Glutamatergic neuron (in vitro differentiated cells): Measurements from ENCODE around the gene GSTK1. TPM values are rescaled to one million over a fixed set of nuclear protein-coding genes. Genes with fewer than 3 reads are reported as not detected.

Experiments
- DNase-seq: peaks from one replicate; pipeline ENCODE4 v3.0.0; 2022
- H3K27ac Mint-ChIP-seq: one replicate; pipeline ENCODE4 v1.8.0; 2020; ENCODE audit warnings: mild to moderate bottlenecking, mixed read lengths, inconsistent platforms; ENCODE audit not compliant: unreplicated experiment
- H3K27me3 Mint-ChIP-seq: one replicate; pipeline ENCODE4 v1.8.0; 2020; ENCODE audit warnings: mild to moderate bottlenecking, moderate library complexity, mixed read lengths, inconsistent platforms; ENCODE audit not compliant: unreplicated experiment
- H3K36me3 Mint-ChIP-seq: one replicate; pipeline ENCODE4 v1.8.0; 2020; ENCODE audit warnings: mild to moderate bottlenecking, mixed read lengths, inconsistent platforms; ENCODE audit not compliant: unreplicated experiment
- H3K4me1 Mint-ChIP-seq: one replicate; pipeline ENCODE4 v1.8.0; 2020; ENCODE audit warnings: mild to moderate bottlenecking, low read depth, mixed read lengths, inconsistent platforms; ENCODE audit not compliant: unreplicated experiment
- H3K4me3 Mint-ChIP-seq: one replicate; pipeline ENCODE4 v1.8.0; 2020; ENCODE audit warnings: mild to moderate bottlenecking, mixed read lengths, inconsistent platforms; ENCODE audit not compliant: unreplicated experiment
- H3K9me3 Mint-ChIP-seq: one replicate; pipeline ENCODE4 v1.8.0; 2020; ENCODE audit warnings: mild to moderate bottlenecking, moderate library complexity, mixed read lengths, inconsistent platforms; ENCODE audit not compliant: unreplicated experiment
- CTCF ChIP-seq: fragments of 200-600 bp; sonication (generic); IDR thresholded peaks from one replicate; pipeline ENCODE4 v1.5.0; 2021; ENCODE audit not compliant: partially characterized antibody, unreplicated experiment
- total RNA-seq: library from RNA; stranded (reverse); fragmentation: NEBNext Ultra II Directional; extraction: Animal tissue kit (Norgen Biotek cat#: 25700); gene quantifications from one replicate; pipeline ENCODE4 v1.2.1, GENCODE V29; 2021; ENCODE audit not compliant: unreplicated experiment

The GSTK1 gene
- total RNA-seq, 1 donor from 2014 or later = 48.6 TPM

- peaks cover 8% of the 10 kb centered on the region for H3K4me1 Mint-ChIP-seq
- DNase-seq = no peak
- no peaks in the 10 kb centered on the region for H3K36me3 Mint-ChIP-seq
- TF ChIP-seq CTCF = no peak
- no peaks in the 10 kb centered on the region for H3K9me3 Mint-ChIP-seq
- peaks cover 5% of the 10 kb centered on the region for H3K27me3 Mint-ChIP-seq
- H3K4me3 Mint-ChIP-seq = no peak overlapping the region
- H3K27ac Mint-ChIP-seq = no peak overlapping the region
Observed at GRCh38 chr7:143243614-143244013, 19.6 kb upstream of the GSTK1 start.

GRCh38 chr7:143244321-143244720, 18.9 kb upstream of the GSTK1 start:
- TF ChIP-seq CTCF = no peak
- no peak overlapping the region for H3K27ac Mint-ChIP-seq
- H3K4me3 Mint-ChIP-seq = no peak overlapping the region
- peaks cover 8% of the 10 kb centered on the region for H3K4me1 Mint-ChIP-seq
- peaks cover 4% of the 10 kb centered on the region for H3K36me3 Mint-ChIP-seq
- no peak for DNase-seq
- H3K9me3 Mint-ChIP-seq = no peaks in the 10 kb centered on the region
- peaks cover 5% of the 10 kb centered on the region for H3K27me3 Mint-ChIP-seq

GRCh38 chr7:143245123-143245522, 18.1 kb upstream of the GSTK1 start:
- H3K27ac Mint-ChIP-seq = no peak overlapping the region
- no peak overlapping the region for H3K4me3 Mint-ChIP-seq
- H3K4me1 Mint-ChIP-seq = peaks cover 8% of the 10 kb centered on the region
- H3K9me3 Mint-ChIP-seq = peaks cover 2% of the 10 kb centered on the region
- DNase-seq = no peak
- peaks cover 5% of the 10 kb centered on the region for H3K27me3 Mint-ChIP-seq
- peaks cover 10% of the 10 kb centered on the region for H3K36me3 Mint-ChIP-seq
- TF ChIP-seq CTCF = no peak

- TF ChIP-seq CTCF = no peak
- Mint-ChIP-seq H3K4me3 (no peak overlapping the region), H3K27me3 (peaks cover 5% of the 10 kb centered on the region), H3K36me3 (peaks cover 11% of the 10 kb centered on the region), H3K9me3 (peaks cover 2% of the 10 kb centered on the region), H3K27ac (no peak overlapping the region), H3K4me1 (peaks cover 7% of the 10 kb centered on the region)
- DNase-seq = no peak
Observed at GRCh38 chr7:143247372-143247771, 15.9 kb upstream of the GSTK1 start.

GRCh38 chr7:143248761-143249354, 14.4 kb upstream of the GSTK1 start:
- peaks cover 20% of the 10 kb centered on the region for H3K36me3 Mint-ChIP-seq
- no peak for TF ChIP-seq CTCF
- no peak overlapping the region for H3K4me3 Mint-ChIP-seq
- DNase-seq = no peak
- H3K27ac Mint-ChIP-seq = no peak overlapping the region
- peaks cover 2% of the 10 kb centered on the region for H3K4me1 Mint-ChIP-seq
- H3K9me3 Mint-ChIP-seq = peaks cover 3% of the 10 kb centered on the region
- H3K27me3 Mint-ChIP-seq = peaks cover 5% of the 10 kb centered on the region
